ENCODE results near the gene KRTAP23-1. TPM values are rescaled to one million over a fixed set of nuclear protein-coding genes. Genes with fewer than 3 reads are reported as not detected.

KRTAP23-1 gene
- total RNA-seq, 1 experiment from 2014 or later: not detected

DNA sequence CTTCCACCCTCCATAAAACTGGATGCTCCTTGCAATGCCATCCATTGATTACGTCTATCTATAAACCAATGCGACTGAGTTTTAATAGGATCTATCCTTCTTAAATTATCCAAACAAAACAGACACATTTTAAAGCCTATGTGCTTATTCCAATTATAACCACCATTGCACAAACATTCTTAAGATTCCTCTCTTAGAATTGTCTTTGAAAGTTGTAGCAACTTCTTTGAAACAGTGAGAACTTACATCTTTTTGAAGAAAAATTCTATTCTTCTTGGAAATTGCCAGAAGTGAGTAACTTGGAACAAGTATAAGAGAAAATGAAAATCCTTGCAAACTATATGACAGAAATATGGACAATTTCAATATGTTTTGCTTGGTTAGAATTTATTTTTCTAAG, 28.2 kb downstream of the KRTAP23-1 start, which contains the start of gene KRTAP26-1 (continued):
- TF ChIP-seq, protein P1, sequence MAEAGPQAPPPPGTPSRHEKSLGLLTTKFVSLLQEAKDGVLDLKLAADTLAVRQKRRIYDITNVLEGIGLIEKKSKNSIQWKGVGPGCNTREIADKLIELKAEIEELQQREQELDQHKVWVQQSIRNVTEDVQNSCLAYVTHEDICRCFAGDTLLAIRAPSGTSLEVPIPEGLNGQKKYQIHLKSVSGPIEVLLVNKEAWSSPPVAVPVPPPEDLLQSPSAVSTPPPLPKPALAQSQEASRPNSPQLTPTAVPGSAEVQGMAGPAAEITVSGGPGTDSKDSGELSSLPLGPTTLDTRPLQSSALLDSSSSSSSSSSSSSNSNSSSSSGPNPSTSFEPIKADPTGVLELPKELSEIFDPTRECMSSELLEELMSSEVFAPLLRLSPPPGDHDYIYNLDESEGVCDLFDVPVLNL (CRISPR knock-in tag; IDR thresholded peaks at IDR 0.05; ENCODE audit: borderline replicate concordance, low read depth): no peak

DNA sequence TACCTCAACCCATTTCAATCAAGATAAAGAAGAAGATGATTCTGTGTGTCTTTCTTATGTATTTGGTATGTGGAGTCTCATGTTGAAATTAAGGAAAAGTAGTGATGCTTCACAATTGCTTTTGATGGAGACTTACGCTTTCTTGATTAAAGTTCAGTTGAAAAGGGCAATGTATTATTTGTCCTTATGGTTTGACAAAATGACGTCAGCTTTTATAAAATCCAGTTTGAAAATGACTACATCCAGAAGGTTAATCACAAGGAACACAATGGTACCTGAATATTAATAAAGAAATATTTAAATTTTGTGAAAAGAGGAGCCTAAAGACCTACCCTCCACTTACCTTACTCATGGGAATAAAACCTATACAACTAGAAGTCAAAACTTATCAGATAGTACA, 32.7 kb downstream of the KRTAP23-1 start:
- 0 out of 2 replicates have a peak, but pooled peaks cover 5% of the 10 kb centered on the region for H3K9me3 Mint-ChIP-seq

GRCh38 chr21:30306884-30307283, 41.5 kb downstream of the KRTAP23-1 start:
- CTCF ChIA-PET: interaction anchor here (0.6 kb wide), 1 partner anchor 98 kb away, joined by 6 read pairs; no protein-coding TSS in a partner anchor
- H3K4me1 Mint-ChIP-seq: no peaks in the 10 kb centered on the region
- no peaks in the 10 kb centered on the region for H3K27me3 Mint-ChIP-seq (ENCODE audit: low read depth)
- ATAC-seq (no peak), DNase-seq (ENCODE audit: low spot score) (no peak)
- no peak overlapping the region for H3K4me3 Mint-ChIP-seq
- H3K9me3 Mint-ChIP-seq: no peaks in the 10 kb centered on the region
- H3K27ac Mint-ChIP-seq: no peak overlapping the region
- H3K36me3 Mint-ChIP-seq: no peaks in the 10 kb centered on the region
- POLR2A ChIA-PET: no interaction called here
- TF ChIP-seq OVOL2 (CRISPR knock-in tag; IDR thresholded peaks at IDR 0.05; ENCODE audit: borderline replicate concordance) (no peak), ESRRA (CRISPR knock-in tag; IDR thresholded peaks at IDR 0.05; ENCODE audit: borderline replicate concordance) (no peak), JUN (CRISPR knock-in tag; IDR thresholded peaks at IDR 0.05) (no peak), CREB1 (CRISPR knock-in tag; IDR thresholded peaks at IDR 0.05) (no peak), NFE2L1 (CRISPR knock-in tag; IDR thresholded peaks at IDR 0.05) (no peak), ZNF232 (CRISPR knock-in tag; IDR thresholded peaks at IDR 0.05) (no peak), ZSCAN18 (CRISPR knock-in tag; IDR thresholded peaks at IDR 0.05) (no peak), PREB (CRISPR knock-in tag; IDR thresholded peaks at IDR 0.05; ENCODE audit: borderline replicate concordance) (no peak), ZNF219 (CRISPR knock-in tag; IDR thresholded peaks at IDR 0.05; ENCODE audit: borderline replicate concordance) (no peak)
- TF ChIP-seq, protein P2, sequence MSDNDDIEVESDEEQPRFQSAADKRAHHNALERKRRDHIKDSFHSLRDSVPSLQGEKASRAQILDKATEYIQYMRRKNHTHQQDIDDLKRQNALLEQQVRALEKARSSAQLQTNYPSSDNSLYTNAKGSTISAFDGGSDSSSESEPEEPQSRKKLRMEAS (CRISPR knock-in tag; IDR thresholded peaks at IDR 0.05): no peak
- TF ChIP-seq, protein P3, sequence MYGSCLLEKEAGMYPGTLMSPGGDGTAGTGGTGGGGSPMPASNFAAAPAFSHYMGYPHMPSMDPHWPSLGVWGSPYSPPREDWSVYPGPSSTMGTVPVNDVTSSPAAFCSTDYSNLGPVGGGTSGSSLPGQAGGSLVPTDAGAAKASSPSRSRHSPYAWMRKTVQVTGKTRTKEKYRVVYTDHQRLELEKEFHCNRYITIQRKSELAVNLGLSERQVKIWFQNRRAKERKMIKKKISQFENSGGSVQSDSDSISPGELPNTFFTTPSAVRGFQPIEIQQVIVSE (CRISPR knock-in tag; IDR thresholded peaks at IDR 0.05; ENCODE audit: borderline replicate concordance): no peak
- TF ChIP-seq, protein P4, sequence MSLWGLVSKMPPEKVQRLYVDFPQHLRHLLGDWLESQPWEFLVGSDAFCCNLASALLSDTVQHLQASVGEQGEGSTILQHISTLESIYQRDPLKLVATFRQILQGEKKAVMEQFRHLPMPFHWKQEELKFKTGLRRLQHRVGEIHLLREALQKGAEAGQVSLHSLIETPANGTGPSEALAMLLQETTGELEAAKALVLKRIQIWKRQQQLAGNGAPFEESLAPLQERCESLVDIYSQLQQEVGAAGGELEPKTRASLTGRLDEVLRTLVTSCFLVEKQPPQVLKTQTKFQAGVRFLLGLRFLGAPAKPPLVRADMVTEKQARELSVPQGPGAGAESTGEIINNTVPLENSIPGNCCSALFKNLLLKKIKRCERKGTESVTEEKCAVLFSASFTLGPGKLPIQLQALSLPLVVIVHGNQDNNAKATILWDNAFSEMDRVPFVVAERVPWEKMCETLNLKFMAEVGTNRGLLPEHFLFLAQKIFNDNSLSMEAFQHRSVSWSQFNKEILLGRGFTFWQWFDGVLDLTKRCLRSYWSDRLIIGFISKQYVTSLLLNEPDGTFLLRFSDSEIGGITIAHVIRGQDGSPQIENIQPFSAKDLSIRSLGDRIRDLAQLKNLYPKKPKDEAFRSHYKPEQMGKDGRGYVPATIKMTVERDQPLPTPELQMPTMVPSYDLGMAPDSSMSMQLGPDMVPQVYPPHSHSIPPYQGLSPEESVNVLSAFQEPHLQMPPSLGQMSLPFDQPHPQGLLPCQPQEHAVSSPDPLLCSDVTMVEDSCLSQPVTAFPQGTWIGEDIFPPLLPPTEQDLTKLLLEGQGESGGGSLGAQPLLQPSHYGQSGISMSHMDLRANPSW (CRISPR knock-in tag; conservative IDR thresholded peaks at IDR 0.05; ENCODE audit: low read depth): no peak

More for the DNA sequence above, 32.7 kb downstream of the KRTAP23-1 start:
- no peak for ATAC-seq
- ChIA-PET CTCF (interaction anchor here (1.3 kb wide), 1 partner anchor 118 kb away, joined by 4 read pairs; no protein-coding TSS in a partner anchor), POLR2A (no interaction called here)
- TF ChIP-seq ZNF671 (CRISPR knock-in tag; IDR thresholded peaks at IDR 0.05) (no peak), CTCF (IDR thresholded peaks at IDR 0.05) (no peak), FOXK1 (CRISPR knock-in tag; IDR thresholded peaks at IDR 0.05) (no peak), NFYB (CRISPR knock-in tag; conservative IDR thresholded peaks at IDR 0.05; ENCODE audit: low read depth) (no peak)
- TF ChIP-seq, protein P5, sequence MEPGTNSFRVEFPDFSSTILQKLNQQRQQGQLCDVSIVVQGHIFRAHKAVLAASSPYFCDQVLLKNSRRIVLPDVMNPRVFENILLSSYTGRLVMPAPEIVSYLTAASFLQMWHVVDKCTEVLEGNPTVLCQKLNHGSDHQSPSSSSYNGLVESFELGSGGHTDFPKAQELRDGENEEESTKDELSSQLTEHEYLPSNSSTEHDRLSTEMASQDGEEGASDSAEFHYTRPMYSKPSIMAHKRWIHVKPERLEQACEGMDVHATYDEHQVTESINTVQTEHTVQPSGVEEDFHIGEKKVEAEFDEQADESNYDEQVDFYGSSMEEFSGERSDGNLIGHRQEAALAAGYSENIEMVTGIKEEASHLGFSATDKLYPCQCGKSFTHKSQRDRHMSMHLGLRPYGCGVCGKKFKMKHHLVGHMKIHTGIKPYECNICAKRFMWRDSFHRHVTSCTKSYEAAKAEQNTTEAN (CRISPR knock-in tag; IDR thresholded peaks at IDR 0.05): no peak
- Mint-ChIP-seq H3K27me3 (ENCODE audit: low read depth) (no peaks in the 10 kb centered on the region), H3K36me3 (no peaks in the 10 kb centered on the region), H3K27ac (no peak overlapping the region), H3K4me1 (no peaks in the 10 kb centered on the region), H3K4me3 (no peak overlapping the region)
- DNase-seq (ENCODE audit: low spot score): no peak
